ENCODE results near the gene ITGB2.

GRCh38 chr21:44858291-44858690 lies 62.4 kb downstream of the ITGB2 start:
- TF ChIP-seq MAX (IDR thresholded peaks at IDR 0.05) (no peak), POLR2AphosphoS5 (IDR thresholded peaks at IDR 0.05; ENCODE audit: low read depth, low read length) (no peak), CTCF (IDR thresholded peaks at IDR 0.05 in 2 of 3, conservative IDR thresholded peaks at IDR 0.05 in 1 of 3; ENCODE audit: borderline replicate concordance in 1 of 3, insufficient read depth in 1 of 3, low read depth in 2 of 3, low read length in 2 of 3) (no peak), TCF7L2 (IDR thresholded peaks at IDR 0.05; ENCODE audit: borderline replicate concordance, extremely low read depth, insufficient read depth, insufficient read length) (no peak), REST (IDR thresholded peaks at IDR 0.05; ENCODE audit: low read depth) (no peak), POLR2A (IDR thresholded peaks at IDR 0.05; ENCODE audit: borderline replicate concordance, extremely low read depth, insufficient read depth, insufficient read length) (no peak), ZBTB33 (IDR thresholded peaks at IDR 0.05; ENCODE audit: extremely low read depth, insufficient replicate concordance, low read length) (no peak), CEBPB (IDR thresholded peaks at IDR 0.05; ENCODE audit: low read depth) (no peak), FOSL1 (IDR thresholded peaks at IDR 0.05; ENCODE audit: low read depth) (no peak), EZH2 (IDR thresholded peaks at IDR 0.05) (no peak), EGR1 (IDR thresholded peaks at IDR 0.05; ENCODE audit: low read depth) (no peak), ATF3 (IDR thresholded peaks at IDR 0.05) (no peak), ZNF274 (IDR thresholded peaks at IDR 0.05; ENCODE audit: low read depth, low read length) (no peak), YY1 (IDR thresholded peaks at IDR 0.05; ENCODE audit: extremely low read depth, insufficient replicate concordance, low read depth, low read length) (no peak)
